ENCODE data around the gene SLC2A9.

The SLC2A9 gene

DNA sequence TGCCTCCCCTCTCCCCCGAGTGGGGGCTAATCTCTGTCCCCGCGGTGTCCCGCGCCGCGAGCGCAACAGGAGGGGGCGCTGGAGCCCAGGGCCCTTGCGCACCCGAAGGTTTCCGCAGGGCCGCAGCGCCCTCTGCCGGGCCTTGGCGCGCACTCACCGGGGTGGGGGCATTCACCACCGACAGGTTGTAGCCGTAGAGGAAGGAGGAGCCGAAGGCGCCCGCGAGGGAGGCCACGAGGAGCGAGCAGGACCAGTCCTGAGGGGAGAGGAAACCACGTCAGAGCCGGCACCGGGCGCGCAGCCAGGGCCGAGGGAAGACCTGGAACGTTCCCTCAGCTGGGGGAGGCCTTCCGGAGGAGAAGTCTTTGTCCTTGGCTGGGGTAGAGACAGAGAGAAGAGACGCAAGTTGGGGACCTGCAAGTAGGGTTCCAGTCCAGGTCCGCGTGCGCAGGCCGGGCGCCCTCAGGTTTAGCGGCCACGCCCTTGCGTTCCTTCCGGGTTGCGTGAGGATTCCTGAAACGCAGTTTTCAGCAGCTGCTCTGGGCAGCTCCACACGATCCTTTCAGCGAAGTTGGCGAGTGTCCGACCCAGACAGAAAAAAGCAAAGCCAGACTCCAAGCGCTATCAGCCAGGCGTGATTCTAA lies 2.4 kb downstream of the SLC2A9 start:
- DNase-seq, result peak; percentile 92

DNA sequence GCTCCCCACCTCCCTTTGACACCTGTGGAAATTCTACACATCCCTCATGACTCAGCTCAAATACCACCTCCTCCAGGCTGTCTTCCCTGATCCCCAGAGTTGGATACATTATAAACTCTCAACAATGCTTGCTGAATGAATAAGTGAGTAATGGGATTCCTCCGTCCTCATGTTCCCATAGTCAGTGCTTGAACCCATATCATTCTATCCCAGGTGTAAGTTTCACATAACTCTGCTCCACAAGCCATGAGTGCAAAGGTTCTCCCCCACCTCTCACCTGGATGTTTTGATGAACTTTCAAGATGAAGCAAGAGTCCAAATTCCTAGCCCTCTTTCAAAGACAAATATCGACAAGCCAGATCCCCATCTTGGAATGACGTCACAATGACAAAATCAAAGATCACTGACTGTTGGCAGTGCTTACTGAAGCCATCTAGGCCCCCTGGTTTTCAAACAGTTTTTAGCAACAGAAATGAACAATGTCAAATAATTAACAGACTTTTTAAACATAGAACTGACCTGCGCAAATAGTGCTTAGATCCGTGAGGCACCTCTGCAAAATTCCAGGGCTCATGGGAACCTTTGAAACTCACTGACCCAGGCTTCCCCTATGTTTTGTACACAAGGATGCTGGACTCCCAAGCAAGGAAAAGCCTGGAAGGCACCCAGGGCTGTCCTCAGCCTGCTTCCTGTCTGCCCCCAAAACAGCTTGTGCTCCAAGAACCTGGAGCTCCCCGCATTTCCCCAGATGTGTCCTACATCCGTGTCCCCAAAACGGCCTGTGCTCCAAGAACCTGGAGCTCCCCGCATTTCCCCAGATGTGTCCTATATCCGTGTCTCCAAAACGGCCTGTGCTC lies 4.0 kb downstream of the SLC2A9 start:
- DNase-seq, result no peak

DNA sequence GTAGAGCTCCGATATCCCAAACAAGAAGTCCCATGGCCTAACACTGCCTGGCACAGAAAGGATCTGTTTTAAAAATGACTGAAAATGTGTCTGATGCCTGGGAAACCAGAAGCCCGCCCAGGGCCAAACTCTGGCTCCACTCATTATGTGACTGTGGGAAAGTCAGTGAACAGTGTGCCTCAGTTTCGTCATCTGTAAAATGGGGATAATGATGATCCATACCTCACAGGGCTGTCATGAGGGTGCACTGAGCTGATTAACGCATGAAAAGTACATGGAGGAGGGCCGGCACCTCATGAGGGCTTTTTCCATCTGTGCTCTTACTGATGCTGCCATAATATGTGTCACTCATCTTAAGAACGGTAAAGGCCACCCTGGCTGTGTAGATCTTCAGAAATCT lies 5.1 kb downstream of the SLC2A9 start:
- DNase-seq, result no peak

DNA sequence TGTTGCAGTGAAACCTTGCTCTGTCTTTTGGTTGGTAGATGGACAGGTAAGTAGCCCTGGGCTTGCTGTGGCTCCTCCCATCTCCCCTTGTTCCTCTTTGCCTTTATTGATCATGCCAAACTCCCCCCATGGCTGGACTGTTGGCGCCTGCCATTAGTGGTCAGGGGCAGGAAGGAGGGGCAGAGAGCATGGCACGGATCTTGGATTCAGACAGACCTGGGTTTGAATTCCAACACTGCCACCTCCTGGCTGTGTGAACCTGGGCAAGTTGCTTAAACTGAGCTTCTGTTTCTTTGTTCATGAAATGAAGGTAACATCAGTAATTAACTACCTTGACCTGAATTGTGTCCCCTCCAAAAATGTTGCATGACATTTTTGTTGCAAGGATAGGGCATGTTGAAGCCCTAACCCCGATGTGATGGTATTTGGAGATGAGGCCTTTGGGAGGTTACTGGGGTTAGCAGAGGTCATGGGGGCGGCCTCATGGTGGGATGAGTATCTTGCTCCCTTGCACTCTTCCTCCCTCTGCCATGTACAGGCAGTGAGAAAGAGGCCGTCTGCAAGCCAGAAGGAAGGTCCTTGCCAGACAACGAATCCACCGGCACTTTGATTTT lies 6.0 kb downstream of the SLC2A9 start:
- peak; percentile 15 for DNase-seq

DNA sequence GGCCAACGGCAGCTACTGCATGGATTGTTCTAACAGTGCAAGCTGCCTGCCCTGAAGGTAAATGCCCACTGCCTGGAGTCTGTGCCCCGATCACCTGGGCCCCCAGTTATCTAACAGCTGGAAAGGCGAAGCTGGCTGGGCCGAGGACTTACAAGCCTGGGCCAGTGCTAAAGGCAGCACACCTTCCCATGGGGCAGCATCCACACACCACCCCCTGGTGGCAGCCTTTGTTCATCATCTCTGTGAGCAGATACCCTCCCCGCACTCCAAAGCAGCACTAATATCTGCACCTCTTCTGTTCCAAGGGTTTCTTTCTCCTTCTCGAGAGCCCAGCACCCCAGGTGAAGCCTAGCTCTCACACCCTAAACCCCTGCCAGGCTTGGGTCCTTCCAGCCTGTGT lies 7.6 kb downstream of the SLC2A9 start:
- DNase-seq, result peak; percentile 21

DNA sequence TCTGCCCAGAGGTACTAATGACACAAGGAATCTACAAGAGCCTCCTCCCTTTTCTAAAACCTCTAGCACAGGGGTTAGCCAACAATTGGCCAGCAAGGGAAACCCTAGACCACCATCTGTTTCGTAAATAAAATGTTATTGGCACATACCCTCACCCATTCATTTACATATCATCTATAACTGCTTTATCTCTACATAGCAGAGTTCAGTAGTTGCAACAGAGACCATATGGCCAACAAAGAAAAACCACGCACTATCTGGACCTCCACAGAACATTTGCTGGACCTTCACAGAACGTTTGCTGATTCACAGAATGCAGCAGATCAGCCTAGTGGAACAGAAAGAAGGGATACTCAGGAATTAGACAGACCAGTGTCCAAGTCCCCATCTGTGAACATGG lies 9.4 kb downstream of the SLC2A9 start:
- DNase-seq, result no peak

DNA sequence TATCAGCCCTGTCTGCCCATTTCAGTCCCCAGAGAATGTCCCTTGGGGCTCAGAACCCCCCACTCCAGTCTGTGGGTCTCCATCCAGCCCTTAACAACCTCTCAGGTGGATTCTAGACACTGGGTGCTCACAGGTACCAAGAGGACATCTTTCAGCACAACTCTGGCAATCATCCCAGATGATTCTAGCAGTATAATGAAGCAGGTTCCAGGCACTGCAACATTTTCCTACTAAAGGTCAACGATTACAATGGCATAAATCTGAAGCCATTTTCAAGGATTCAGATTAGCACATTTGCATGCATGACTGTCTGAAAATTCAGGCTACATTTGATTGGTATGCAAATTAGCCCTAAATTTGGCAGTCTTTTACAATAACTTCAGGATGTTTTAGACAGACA lies 10.0 kb downstream of the SLC2A9 start:
- no peak for DNase-seq

DNA sequence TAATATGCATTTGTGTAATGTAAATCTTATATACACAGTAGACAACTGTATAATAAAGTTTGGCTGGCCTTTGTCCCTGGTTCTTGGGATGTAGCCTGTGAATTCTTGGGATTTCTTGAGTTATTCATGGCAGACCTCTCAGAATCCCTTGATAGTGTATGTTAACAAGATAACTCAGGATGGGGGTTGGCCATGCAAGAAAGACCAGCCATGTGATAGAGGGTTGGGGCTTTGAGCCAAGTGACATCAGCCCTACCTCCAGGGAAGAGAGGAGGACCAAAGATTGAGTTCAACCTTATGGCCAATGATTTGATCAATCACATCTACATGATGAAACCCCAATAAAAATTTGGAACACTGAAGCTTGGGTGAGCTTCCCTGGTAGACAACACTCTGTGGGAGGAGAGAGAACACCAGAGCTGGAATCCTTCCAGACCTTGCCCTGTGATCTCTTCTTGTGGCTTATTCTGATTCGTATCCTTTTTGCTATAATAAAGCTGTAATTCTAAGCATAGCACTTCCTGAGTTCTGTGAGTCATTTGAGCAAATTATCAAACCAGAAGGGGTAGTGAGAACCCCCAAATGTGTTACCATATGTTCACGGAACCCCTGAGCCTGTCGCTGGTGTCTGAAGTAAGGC lies 11.3 kb downstream of the SLC2A9 start:
- DNase-seq, result no peak

DNA sequence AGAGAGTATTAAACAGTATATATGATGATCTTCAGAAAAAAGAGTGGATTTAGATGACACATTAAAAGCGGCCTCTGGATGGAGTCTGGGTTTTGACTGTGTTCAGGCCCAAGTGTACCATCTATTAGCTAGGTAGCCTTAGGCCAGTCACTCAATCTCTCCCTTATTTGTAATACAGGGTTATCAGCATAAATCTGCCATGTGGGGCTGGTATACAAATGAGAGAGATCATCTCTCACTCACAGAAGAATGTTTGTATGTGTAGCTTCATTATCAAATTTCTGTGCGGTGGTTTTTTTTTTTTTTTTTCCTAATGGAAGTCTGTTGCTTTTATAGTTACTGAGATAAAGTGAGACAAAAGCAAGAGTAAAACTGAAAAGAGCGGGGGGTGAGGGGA lies 12.7 kb downstream of the SLC2A9 start:
- no peak for DNase-seq

DNA sequence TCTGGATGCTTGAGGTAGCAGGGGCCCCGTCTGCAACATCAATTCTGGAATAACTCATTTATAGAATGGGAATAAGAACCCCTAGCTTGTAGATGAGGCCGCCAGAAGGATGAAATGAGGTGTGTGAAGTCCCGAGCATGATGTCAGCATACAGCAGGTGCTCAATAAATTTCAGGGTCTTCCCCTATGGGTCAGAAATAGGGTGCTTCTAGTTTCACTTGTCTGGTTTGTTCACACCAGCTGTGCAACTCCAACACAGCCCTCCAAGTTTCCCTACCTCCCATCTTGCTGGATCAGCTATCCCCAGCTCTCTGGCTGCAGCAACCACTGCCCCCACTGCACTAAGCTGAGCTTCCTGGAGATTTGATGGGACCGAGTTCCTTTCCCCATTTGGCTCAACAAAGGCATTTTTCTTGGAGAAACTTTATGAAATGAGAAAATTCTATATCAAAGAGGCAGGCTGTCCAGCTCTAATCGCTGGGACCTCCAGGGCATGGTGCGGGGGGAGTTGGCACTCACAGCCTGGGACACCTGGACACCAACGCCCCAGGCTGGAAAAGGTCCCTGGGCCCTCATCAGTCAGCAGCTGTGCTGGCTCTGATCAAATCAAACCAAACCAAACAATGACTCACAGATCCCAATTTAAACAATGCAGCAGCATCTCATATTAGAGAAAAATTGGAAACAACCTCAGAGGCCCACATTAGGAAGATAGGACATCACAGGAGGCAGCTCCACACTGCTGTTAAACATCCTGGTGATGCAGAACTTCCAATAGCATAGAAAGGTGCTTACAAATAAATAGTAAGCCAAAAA lies 13.3 kb downstream of the SLC2A9 start:
- no peak for DNase-seq

DNA sequence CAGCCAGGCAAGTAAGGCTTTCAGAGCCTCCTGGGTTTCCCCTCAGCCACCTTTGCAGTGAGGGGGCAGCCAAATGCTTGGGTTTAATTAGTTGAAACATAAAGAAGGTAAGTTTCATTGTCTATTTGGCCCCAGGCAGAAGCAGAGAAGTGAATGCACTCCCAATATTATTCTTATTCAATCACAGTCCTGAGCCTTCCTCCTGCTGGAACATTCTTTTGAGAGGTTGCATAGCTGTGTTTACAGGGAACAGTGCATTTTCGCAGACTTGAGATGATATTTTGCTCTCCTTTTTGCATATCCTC lies 13.9 kb downstream of the SLC2A9 start:
- DNase-seq, result no peak

DNA sequence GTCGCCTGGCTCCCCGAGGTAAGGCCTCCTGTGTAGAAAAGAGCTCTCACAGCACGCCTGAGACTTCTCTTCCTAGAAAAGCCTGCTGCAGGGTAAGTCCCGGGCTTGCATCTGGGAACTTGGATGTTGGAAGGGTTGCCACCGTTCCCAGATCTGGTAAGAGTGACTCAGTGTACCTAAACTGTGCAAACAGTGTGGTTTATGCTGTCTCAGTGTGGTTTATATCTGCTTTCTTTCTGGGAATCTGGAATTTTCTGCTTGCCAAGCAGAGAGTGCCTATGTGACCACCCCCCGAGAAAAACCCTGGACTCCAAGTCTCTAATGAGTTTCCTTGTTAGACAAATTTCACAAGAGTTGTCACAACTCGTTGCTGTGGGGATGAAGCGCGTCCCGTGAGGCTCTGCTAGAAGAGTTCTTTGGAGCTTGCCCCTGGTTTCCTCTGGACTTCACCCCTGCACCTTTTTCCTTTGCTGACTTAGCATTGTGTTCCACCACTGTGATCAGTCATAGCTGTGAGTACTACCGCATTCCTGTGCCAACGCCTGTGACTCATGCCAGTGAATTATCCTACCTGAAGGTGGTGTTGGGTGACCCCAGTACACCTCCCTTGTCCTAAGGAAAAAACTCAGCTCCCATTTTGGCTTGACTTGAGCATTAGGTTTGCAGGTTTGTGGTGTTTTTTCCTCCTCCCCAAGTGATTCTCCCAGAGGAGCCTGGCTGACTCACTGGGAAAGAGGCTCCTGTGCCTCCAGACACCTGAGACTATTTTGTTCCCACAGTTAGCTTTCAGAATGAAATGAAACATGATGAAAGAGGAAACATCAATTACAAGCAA lies 14.5 kb downstream of the SLC2A9 start:
- no peak for DNase-seq

DNA sequence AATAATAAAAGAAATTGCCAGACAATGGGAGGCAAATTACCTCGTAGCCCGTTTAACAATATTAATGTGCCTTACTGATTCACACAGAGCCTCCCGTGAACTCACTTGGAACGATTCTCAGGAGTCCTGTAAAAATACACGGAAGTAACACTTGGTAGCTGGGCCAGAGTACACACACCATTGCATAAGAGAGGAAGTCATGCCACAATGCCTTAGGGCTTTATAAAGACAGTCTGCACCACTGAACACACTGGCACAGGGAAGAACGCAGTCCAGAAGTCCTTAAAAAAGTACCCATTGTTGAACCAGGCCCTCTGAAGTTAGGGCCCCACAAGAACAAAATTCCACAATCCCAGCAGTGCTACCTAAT lies 15.1 kb downstream of the SLC2A9 start:
- DNase-seq, result no peak

DNA sequence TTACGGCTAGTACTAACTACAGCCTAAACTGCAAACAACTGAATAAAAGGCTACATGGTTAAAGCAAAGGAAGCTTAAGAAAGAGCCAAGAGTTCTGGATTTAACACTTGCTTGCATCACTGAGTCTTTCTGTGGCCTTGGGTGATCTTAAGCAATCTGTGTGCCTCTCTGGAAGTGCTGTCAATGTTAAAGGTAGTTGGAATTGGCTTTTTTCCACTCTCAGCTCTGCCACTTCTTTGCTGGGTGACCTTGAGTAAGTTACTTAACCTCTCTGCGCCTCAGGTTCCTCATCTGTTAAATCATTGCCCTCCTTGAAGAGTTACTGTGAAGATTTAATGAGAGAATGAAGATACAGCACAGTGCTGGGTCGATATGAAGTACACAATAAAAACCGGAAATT lies 15.7 kb downstream of the SLC2A9 start:
- no peak for DNase-seq

DNA sequence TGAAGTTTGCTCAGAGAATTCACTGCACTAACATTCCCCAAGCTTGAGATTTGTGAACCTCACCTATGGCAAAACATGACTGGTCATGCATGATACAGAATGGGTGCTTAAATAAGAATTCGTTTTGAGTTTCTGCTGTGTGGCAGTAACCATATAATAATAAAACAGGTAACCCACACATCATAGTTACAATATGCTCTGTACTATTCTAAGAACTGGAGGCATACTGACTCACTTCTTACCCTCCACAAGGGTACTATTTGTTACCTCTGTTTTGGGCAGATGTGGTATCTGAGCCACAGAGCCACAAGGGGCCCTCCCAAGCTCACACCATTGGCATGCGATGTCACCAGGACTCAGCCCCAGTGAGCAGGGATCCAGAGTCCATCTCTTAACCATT lies 17.6 kb downstream of the SLC2A9 start:
- no peak for DNase-seq

DNA sequence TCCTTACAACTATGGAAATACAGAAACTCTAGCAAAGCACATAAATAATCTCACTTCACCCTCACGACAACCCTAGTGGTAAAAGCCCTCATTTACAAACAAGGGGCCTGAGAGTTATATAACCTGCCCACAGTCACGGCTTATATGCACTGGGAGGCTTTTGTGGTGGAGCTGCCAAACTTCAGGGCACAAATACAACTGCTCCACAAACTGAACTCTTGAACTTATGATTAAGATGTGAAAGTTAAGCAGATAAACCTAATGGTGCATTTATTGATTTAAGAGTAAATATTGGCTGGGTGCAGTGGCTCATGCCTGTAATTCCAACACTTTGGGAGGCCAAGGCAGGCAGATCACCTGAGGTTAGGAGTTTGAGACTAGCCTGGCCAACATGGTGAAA lies 19.0 kb downstream of the SLC2A9 start:
- no peak for DNase-seq

DNA sequence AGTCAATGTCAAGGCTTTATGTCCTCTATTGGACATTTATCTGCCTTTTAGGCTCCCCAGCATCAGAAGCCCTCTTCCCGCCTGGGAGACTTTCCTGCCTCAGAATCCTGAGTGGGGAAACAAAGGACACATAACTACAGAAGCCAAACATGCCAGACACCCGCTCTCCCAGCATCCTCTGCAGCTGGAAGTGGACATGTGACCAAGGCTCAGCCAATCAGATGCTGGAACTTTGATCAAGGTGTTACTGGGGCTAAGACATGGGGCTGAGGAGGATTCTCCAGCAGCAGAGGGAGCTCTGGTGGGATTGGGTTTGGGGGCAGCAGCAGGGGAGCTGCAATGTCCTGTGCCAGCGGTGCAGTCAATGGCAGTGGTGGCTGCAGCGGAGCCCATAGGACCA lies 19.5 kb downstream of the SLC2A9 start:
- no peak for DNase-seq

DNA sequence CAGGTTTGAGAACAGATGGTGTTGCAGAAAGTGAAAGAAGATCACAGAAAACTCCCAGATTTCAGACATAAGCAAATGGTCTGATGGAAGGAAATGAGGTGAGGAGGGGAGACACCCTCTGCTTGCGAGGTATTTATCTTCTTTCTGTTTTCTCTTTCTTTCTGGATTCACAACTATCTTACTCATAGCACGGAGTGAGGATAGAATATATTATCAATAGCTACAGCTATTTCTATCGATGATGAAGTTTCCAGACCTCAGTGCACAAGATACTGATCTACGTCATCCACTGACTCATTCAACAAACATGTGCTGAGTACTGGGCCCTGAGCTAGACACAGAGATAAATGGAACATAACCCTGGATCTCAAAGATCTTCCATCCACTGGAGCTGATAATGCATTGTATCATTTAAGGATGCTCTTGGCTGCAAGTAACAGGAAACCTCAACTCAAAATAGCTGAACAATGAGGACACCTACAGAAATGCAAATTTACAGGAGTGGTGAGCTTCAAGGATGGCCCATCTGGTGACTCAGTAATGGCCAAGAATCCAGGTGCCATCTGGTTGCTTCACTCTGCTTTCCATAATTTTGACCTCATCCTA lies 21.2 kb downstream of the SLC2A9 start:
- no peak for DNase-seq

DNA sequence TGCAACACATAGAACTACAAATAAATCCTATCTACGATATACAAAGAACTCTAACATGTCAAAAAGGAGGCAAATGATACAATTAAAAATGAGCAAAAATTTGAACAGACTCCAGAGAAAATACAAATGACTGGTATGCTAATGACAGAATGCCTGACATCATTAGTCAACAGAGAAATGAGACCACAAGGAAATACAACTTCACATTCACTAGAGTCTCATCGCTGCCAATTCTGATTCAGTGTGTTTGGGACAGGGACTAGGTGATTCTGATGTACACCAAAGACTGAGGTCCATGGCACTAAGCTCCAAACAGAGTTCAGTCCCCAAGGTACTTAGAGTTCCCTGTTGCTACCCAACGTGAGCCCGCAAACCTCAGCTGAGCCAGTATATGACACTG lies 23.4 kb downstream of the SLC2A9 start:
- DNase-seq, result no peak

DNA sequence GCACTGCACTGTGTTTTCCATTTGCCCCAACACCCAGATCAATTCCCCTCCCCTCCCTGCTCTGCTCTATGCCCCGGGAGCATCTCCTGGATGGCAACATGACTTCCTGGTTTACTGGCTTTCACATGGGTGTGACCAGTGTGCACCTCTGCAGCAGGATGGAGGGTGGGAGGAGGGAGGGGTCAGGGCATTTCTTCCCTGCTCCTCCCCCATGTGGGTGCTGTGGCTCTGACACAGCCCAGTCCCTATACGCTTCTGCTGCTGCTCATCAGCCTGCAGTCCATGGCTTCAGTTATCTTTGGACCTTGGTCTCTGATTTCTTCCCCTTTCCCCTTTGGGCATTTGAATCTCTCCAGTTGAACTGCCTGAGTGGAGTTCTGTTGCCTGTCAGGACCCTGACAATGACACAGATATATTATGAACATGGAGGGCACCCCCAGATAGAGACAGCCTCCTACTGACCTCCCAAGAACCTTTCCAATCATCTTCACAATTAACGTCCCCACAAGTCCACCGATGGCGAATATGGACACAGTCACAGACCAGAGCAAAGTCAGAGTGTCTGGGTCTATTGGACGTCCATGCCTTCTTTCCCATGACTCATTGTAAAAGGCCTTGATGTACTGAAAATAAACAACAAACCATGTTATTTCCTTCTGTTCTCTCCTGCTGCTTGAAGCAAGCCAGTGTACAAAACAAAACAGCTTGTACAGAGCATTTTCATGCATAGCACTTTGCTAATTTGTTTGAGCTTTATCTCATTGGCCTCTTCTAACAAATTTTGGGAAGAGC lies 24.8 kb downstream of the SLC2A9 start:
- DNase-seq, result no peak

Data from stimulated activated CD4-positive, alpha-beta T cell treated with anti-CD3 and anti-CD28 coated beads, Interleukin-4, amount 100 ng/mL, for 24 hours (primary cell).